ENCODE measurements around the gene ITK.
"Not testable (repeated sequence)": the region's sequence is repeated elsewhere in the genome, so short reads cannot be mapped to it uniquely, and the experiment has no call there.

ITK gene

GRCh38 chr5:157203417-157203816 is 22.8 kb downstream of the ITK start:
- in situ Hi-C loops (cut with MboI; ENCODE audit: low sequenced_read_pairs) = no loop called here

GRCh38 chr5:157204765-157205164 is 24.1 kb downstream of the ITK start:
- in situ Hi-C loops (cut with MboI; ENCODE audit: low sequenced_read_pairs) = no loop called here

GRCh38 chr5:157205708-157206107 is 25.1 kb downstream of the ITK start:
- in situ Hi-C loops (cut with MboI; ENCODE audit: low sequenced_read_pairs) = no loop called here

- in situ Hi-C loops (cut with MboI; ENCODE audit: low sequenced_read_pairs) = not testable (repeated sequence)
Measured at GRCh38 chr5:157210652-157211051, 30.0 kb downstream of the ITK start.

- in situ Hi-C loops (cut with MboI; ENCODE audit: low sequenced_read_pairs) = no loop called here
Measured at GRCh38 chr5:157212307-157212706, 31.7 kb downstream of the ITK start.

- in situ Hi-C loops (cut with MboI; ENCODE audit: low sequenced_read_pairs) = no loop called here
Measured at GRCh38 chr5:157213527-157214243, 33.0 kb downstream of the ITK start.

GRCh38 chr5:157214415-157214814 is 33.8 kb downstream of the ITK start:
- in situ Hi-C loops (cut with MboI; ENCODE audit: low sequenced_read_pairs) = no loop called here

- in situ Hi-C loops (cut with MboI; ENCODE audit: low sequenced_read_pairs) = no loop called here
Measured at GRCh38 chr5:157214861-157215513, 34.3 kb downstream of the ITK start.

GRCh38 chr5:157215514-157216167 is 35.0 kb downstream of the ITK start:
- in situ Hi-C loops (cut with MboI; ENCODE audit: low sequenced_read_pairs) = no loop called here

GRCh38 chr5:157216391-157217142 is 35.9 kb downstream of the ITK start:
- in situ Hi-C loops (cut with MboI; ENCODE audit: low sequenced_read_pairs) = no loop called here

GRCh38 chr5:157217289-157218024 is 36.8 kb downstream of the ITK start:
- in situ Hi-C loops (cut with MboI; ENCODE audit: low sequenced_read_pairs) = no loop called here

GRCh38 chr5:157219491-157220271 is 39.0 kb downstream of the ITK start:
- in situ Hi-C loops (cut with MboI; ENCODE audit: low sequenced_read_pairs) = no loop called here

- in situ Hi-C loops (cut with MboI; ENCODE audit: low sequenced_read_pairs) = no loop called here
Measured at GRCh38 chr5:157221959-157222358, 41.3 kb downstream of the ITK start.

GRCh38 chr5:157222506-157223230 is 42.0 kb downstream of the ITK start:
- in situ Hi-C loops (cut with MboI; ENCODE audit: low sequenced_read_pairs) = no loop called here

GRCh38 chr5:157225469-157226422 is 45.1 kb downstream of the ITK start:
- in situ Hi-C loops (cut with MboI; ENCODE audit: low sequenced_read_pairs) = no loop called here

- in situ Hi-C loops (cut with MboI; ENCODE audit: low sequenced_read_pairs) = no loop called here
Measured at GRCh38 chr5:157230610-157231009, 50.0 kb downstream of the ITK start.

- in situ Hi-C loops (cut with MboI; ENCODE audit: low sequenced_read_pairs) = no loop called here
Measured at GRCh38 chr5:157232706-157233105, 52.1 kb downstream of the ITK start.

GRCh38 chr5:157233515-157233914 is 52.9 kb downstream of the ITK start:
- in situ Hi-C loops (cut with MboI; ENCODE audit: low sequenced_read_pairs) = no loop called here

Measured in HL-60/S4 treated with retinoic acid at 250 ng/mL for 4 days and 3 days (cell line).